ENCODE data around the gene ENPP7.

The ENPP7 gene

GRCh38 chr17:79732804-79733691, 2.3 kb downstream of the ENPP7 start:
- no peak for DNase-seq

GRCh38 chr17:79733692-79734070, 2.9 kb downstream of the ENPP7 start:
- no peak for DNase-seq

GRCh38 chr17:79735096-79735495, 4.4 kb downstream of the ENPP7 start:
- no peak for DNase-seq

GRCh38 chr17:79737046-79737921, 6.5 kb downstream of the ENPP7 start:
- no peak for DNase-seq

GRCh38 chr17:79737922-79738578, 7.3 kb downstream of the ENPP7 start:
- DNase-seq = no peak

- DNase-seq = no peak
Measured at GRCh38 chr17:79738643-79739042, 7.9 kb downstream of the ENPP7 start.

GRCh38 chr17:79739148-79740062, 8.7 kb downstream of the ENPP7 start:
- DNase-seq = no peak

- no peak for DNase-seq
Measured at GRCh38 chr17:79740413-79740812, 9.7 kb downstream of the ENPP7 start.

GRCh38 chr17:79741401-79741750, 10.6 kb downstream of the ENPP7 start:
- no peak for DNase-seq

- peak; percentile 28 for DNase-seq
Measured at GRCh38 chr17:79741751-79742588, 11.2 kb downstream of the ENPP7 start.

GRCh38 chr17:79742589-79742918, 11.8 kb downstream of the ENPP7 start:
- no peak for DNase-seq

GRCh38 chr17:79742951-79743476, 12.3 kb downstream of the ENPP7 start:
- no peak for DNase-seq

GRCh38 chr17:79743614-79744013, 12.9 kb downstream of the ENPP7 start:
- DNase-seq = no peak

- DNase-seq = no peak
Measured at GRCh38 chr17:79745641-79746105, 14.9 kb downstream of the ENPP7 start.

- no peak for DNase-seq
Measured at GRCh38 chr17:79746889-79747507, 16.3 kb downstream of the ENPP7 start.

- no peak for DNase-seq
Measured at GRCh38 chr17:79747508-79748294, 17.0 kb downstream of the ENPP7 start.

GRCh38 chr17:79748295-79749099, 17.8 kb downstream of the ENPP7 start:
- DNase-seq = no peak

GRCh38 chr17:79749156-79749815, 18.5 kb downstream of the ENPP7 start:
- DNase-seq = no peak

Measured in DMS79 (cell line).